ENCODE measurements around the gene CNTNAP2.

DNA sequence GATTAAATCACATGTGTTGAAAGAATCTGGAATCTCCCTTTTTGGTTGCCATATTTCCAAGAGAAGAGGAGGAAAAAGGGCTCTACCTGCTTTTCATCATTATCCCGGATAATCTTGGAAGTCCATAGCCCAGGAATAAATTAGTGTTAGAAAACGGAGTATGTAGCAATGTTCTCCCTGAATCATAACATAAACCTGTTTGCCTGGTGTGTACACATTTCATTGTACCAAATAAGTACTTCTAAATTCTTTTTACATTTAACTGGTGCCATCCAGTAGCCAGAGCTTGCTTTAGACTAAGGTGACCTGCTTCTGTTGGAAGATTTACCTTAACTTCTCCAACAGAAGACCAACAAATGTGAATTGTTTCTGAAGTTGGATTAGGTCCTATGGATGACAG is 2291.7 kb downstream of the CNTNAP2 start:
- TF ChIP-seq POLR2A (IDR thresholded peaks at IDR 0.05) (no peak), CTCF (IDR thresholded peaks at IDR 0.05) (no peak)
